T-helper 2 cell treated with Interferon-gamma antibody and Interleukin-4, amounts not matched to agents 5 μg/mL and 100 μg/mL, for 36 hours (primary cell): Measurements from ENCODE around the gene C2CD2.

Experiments used
- DNase-seq: peaks from one replicate; pipeline ENCODE4 v3.0.0; 2021; ENCODE audit warnings: low spot score
- H3K27ac Mint-ChIP-seq: one replicate; pipeline ENCODE4 v1.8.0; 2021; ENCODE audit warnings: mild to moderate bottlenecking, mixed read lengths
- H3K27me3 Mint-ChIP-seq: one replicate; pipeline ENCODE4 v1.8.0; 2021; ENCODE audit warnings: low read depth, mixed read lengths
- H3K36me3 Mint-ChIP-seq: one replicate; pipeline ENCODE4 v1.8.0; 2021; ENCODE audit warnings: low read depth, mixed read lengths
- H3K4me1 Mint-ChIP-seq: one replicate; pipeline ENCODE4 v1.8.0; 2021; ENCODE audit warnings: low read depth, mixed read lengths
- H3K4me3 Mint-ChIP-seq: one replicate; pipeline ENCODE4 v1.8.0; 2022; ENCODE audit warnings: mild to moderate bottlenecking, moderate library complexity, mixed read lengths
- H3K9me3 Mint-ChIP-seq: one replicate; pipeline ENCODE4 v1.8.0; 2021; ENCODE audit warnings: mixed read lengths

The C2CD2 gene

DNA sequence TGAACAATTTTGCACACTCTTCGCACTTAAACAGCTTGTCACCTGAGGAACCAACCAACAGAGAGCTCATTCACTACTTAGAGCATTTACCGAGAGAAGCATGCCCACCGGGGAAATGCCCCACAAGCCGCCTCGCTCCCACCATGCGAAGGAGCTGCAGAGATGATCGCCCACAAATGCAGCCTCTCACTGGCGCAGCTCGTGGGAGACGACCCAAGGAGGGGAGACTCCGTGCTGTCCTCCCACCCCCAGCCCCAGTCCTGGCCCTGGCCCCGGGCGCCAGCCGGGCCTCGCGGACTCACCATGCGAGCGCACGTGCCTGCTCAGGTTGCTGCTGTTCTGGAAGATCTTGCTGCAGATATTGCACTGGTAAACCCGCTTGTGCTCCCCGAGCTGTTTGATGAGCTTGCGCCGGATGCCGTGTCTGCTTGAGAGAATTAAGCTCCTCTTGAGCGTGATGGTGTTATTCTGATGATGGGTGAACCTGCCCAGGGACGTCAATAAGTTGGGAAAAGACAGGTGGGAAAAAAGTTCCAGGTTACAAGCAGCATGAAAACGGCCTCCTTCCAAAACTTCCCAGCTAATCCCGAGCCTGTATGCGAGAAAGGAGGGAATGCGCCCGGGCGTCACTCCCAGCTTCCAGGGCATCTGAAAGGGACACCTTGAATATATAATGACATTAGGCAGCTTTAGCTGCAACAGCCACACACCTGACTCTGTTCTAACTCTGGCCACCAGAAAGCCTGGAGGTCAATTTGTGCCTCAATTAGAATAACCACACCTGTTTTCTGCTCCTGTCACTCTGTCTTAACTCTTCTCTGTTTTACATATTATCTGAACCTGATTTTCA, 117.4 kb downstream of the C2CD2 start:
- no peak for DNase-seq
- Mint-ChIP-seq H3K4me1 (no peaks in the 10 kb centered on the region), H3K36me3 (peaks cover 16% of the 10 kb centered on the region), H3K4me3 (no peak overlapping the region), H3K27ac (no peak overlapping the region), H3K27me3 (no peaks in the 10 kb centered on the region), H3K9me3 (peaks cover 12% of the 10 kb centered on the region)

DNA sequence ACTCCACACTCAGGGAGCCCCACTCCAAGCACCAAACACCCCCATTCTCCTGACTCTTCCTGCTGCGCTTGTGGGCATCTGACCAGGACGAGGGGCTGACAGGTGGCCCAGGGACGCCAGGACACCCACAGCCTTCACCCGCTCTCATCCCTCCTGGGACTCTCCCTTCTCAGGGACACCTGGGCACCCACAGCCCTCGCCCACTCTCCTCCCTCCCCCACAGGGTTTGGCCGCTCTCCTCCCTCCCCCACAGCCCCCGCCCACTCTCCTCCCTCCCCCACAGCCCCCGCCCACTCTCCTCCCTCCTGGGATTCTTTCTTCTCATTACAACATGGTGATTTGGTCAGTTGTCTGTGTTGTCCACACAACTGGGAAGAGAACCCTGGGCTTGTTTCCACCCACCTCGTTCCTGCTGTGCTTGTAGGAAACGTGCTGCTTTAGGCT, 118.1 kb downstream of the C2CD2 start:
- no peaks in the 10 kb centered on the region for H3K4me1 Mint-ChIP-seq
- H3K27me3 Mint-ChIP-seq, result no peaks in the 10 kb centered on the region
- peaks cover 9% of the 10 kb centered on the region for H3K36me3 Mint-ChIP-seq
- no peak overlapping the region for H3K4me3 Mint-ChIP-seq
- DNase-seq, result no peak
- peaks cover 5% of the 10 kb centered on the region for H3K9me3 Mint-ChIP-seq
- no peak overlapping the region for H3K27ac Mint-ChIP-seq
